GM12872 (cell line): ENCODE results near the gene TSPAN18.

Source experiments
- TF ChIP-seq, protein P1 (sequence below): IDR thresholded peaks from 3 replicates; pipeline ENCODE4 v1.5.1; 2011; ENCODE audit warnings: low read depth, mild to moderate bottlenecking, low read length, moderate library complexity; ENCODE audit not compliant: insufficient read depth

Gene TSPAN18

DNA sequence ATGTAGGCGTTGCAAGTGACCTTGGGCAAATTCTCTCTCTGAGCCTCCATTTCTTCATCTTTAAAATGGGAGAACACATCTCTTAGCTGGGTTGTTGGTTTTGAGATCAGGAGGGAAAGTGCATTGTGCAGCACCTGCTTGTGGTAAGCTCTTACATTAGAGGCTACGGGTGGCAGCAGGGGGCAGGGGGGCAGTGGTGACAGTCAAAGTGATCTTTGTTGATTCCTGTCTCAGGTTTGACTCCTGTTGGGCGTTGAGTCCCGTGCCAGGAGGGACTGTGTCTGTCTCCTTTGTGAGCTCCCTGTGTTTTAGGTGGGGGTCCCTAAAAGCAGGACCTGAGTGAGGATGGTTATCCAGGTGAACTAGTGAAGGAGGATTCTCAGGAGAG, 122.2 kb downstream of the TSPAN18 start:
- TF ChIP-seq, protein P1, sequence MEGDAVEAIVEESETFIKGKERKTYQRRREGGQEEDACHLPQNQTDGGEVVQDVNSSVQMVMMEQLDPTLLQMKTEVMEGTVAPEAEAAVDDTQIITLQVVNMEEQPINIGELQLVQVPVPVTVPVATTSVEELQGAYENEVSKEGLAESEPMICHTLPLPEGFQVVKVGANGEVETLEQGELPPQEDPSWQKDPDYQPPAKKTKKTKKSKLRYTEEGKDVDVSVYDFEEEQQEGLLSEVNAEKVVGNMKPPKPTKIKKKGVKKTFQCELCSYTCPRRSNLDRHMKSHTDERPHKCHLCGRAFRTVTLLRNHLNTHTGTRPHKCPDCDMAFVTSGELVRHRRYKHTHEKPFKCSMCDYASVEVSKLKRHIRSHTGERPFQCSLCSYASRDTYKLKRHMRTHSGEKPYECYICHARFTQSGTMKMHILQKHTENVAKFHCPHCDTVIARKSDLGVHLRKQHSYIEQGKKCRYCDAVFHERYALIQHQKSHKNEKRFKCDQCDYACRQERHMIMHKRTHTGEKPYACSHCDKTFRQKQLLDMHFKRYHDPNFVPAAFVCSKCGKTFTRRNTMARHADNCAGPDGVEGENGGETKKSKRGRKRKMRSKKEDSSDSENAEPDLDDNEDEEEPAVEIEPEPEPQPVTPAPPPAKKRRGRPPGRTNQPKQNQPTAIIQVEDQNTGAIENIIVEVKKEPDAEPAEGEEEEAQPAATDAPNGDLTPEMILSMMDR: no peak

DNA sequence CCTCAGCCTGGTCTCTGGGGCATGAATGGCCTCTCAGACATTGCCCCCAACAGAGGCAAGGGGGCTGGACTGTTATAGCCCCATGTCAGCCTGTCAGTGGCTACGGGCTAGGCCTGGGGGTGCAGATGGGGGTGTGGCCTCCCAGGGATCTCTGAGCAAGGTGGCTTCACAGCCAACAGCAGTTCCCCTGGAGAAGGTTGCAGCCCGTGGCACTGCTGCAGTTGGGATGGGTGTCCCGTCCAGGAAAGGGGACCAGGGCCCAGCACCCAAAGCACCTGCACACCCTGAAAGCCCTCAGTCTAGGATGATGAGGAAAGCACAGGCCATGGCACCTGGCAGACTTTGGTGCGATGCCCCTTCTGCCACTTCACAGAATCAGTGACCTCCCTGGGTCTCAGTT, 122.7 kb downstream of the TSPAN18 start:
- TF ChIP-seq, protein P1: no peak

DNA sequence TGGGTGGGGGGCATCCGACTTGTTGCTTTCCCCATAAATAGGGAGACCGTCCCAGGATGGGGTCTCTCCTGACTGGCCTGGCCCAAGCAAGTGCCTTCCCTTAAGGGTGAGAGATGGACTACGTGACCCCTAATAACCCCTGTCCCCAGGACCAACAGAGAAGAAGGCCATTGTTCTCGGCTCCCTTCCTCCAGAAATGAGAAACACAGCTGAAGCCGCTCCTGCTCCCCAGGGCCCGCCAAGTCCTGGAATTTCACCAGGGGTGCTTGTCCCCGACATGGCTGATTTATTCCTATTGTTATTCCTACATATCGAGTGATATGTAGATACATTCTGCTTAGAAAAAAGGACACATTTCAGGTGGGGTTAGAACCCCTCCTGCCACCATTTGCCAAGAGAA, 123.2 kb downstream of the TSPAN18 start:
- TF ChIP-seq, protein P1: no peak

DNA sequence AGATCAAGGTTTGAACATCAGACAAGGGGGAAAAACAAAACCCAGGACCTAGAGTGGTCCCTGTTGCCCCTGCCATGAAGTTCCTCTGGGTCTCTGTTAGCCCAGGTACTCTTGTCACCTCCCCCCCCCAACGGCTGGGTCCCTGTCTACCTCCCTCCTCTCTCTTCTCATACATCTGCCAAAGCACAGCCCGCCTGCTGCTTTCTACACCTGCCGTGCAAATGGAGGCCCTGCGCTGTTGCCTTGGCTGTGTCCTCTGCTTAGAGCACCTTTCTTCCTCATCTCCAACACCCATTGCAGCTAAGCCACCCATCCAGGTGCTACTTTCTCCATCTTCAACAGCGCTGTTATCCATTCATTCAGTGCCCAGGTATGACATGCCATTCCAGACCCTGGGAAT, 124.7 kb downstream of the TSPAN18 start:
- TF ChIP-seq, protein P1: no peak

DNA sequence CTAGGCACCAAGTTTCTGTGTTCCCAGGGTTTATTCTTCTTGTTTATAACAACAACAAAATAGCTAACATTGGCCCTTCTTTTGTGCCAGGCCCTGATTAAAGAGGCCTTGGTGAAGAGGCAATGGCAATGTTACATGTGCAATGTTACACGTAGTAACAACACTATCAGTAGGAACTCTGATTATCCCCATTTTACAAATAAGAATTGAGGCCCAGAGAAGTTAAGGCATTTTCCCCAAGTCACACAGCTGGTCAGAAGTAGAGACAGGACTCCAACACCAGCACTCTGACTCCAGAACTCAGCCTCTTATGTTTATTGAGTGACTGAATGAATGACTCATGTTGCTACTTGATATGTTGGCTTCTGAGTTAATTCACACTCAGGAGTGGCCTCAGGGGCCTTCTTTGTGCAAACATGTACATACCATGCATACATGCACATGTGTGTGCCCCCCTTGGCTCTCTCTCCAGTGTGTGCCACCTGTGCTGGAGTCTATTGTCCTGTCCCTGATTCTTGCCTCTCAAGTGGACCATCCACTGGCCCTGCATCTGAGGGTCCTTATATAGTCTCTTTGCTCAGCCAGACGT, 125.5 kb downstream of the TSPAN18 start:
- TF ChIP-seq, protein P1: no peak

- TF ChIP-seq, protein P1: no peak
These were observed 126.2 kb downstream of the TSPAN18 start for GRCh38 chr11:44852952-44853351.

- TF ChIP-seq, protein P1: no peak
These were observed 126.9 kb downstream of the TSPAN18 start for GRCh38 chr11:44853666-44854065.
